KOPT-K1 (cell line): ENCODE results near the gene ITGB2.

Experiments
- H3K27ac ChIP-seq: fragments of 200-600 bp; sonication (generic); 2 replicates; pipeline ENCODE4 v1.5.1; 2016; ENCODE audit warnings: antibody characterized with exemption, mild to moderate bottlenecking, low read depth, low read length; ENCODE audit not compliant: poor library complexity, severe bottlenecking
- H3K36me3 ChIP-seq: fragments of 200-600 bp; sonication (generic); 2 replicates; pipeline ENCODE4 v1.5.1; 2017; ENCODE audit warnings: antibody characterized with exemption, mild to moderate bottlenecking, low read length, moderate library complexity; ENCODE audit not compliant: insufficient read depth
- H3K9me3 ChIP-seq: fragments of 200-600 bp; sonication (generic); 2 replicates; pipeline ENCODE4 v1.5.1; 2017; ENCODE audit warnings: antibody characterized with exemption, low read length, mild to moderate bottlenecking; ENCODE audit not compliant: insufficient read depth, poor library complexity, severe bottlenecking

The ITGB2 gene

GRCh38 chr21:44907225-44907965, 13.3 kb downstream of the ITGB2 start:
- Histone ChIP-seq H3K36me3 (peaks cover 74% of the 10 kb centered on the region), H3K27ac (no peak overlapping the region), H3K9me3 (peaks cover 4% of the 10 kb centered on the region)

GRCh38 chr21:44905728-44906090, 15.0 kb downstream of the ITGB2 start:
- Histone ChIP-seq H3K9me3 (peaks cover 6% of the 10 kb centered on the region), H3K36me3 (peaks cover 91% of the 10 kb centered on the region), H3K27ac (no peak overlapping the region)

GRCh38 chr21:44905016-44905727, 15.5 kb downstream of the ITGB2 start:
- H3K9me3 ChIP-seq: peaks cover 6% of the 10 kb centered on the region
- no peak overlapping the region for H3K27ac ChIP-seq
- peaks cover 92% of the 10 kb centered on the region for H3K36me3 ChIP-seq

- H3K9me3 ChIP-seq: peaks cover 6% of the 10 kb centered on the region
These were observed 16.4 kb downstream of the ITGB2 start for GRCh38 chr21:44904141-44904923.

GRCh38 chr21:44903689-44904088, 17.0 kb downstream of the ITGB2 start:
- H3K36me3 ChIP-seq: peaks cover 92% of the 10 kb centered on the region
- peaks cover 6% of the 10 kb centered on the region for H3K9me3 ChIP-seq
- H3K27ac ChIP-seq: no peak overlapping the region

More at GRCh38 chr21:44904141-44904923, 16.4 kb downstream of the ITGB2 start:
- no peak overlapping the region for H3K27ac ChIP-seq
- H3K36me3 ChIP-seq: peaks cover 92% of the 10 kb centered on the region

- Histone ChIP-seq H3K9me3 (peaks cover 6% of the 10 kb centered on the region), H3K36me3 (peaks cover 94% of the 10 kb centered on the region), H3K27ac (no peak overlapping the region)
These were observed 17.5 kb downstream of the ITGB2 start for GRCh38 chr21:44903050-44903685.

- Histone ChIP-seq H3K27ac (no peak overlapping the region), H3K36me3 (peaks cover 100% of the 10 kb centered on the region), H3K9me3 (peaks cover 6% of the 10 kb centered on the region)
These were observed 18.2 kb downstream of the ITGB2 start for GRCh38 chr21:44902268-44903049.

GRCh38 chr21:44901391-44902074, 19.2 kb downstream of the ITGB2 start:
- H3K9me3 ChIP-seq: peaks cover 6% of the 10 kb centered on the region
- H3K36me3 ChIP-seq: peaks cover 100% of the 10 kb centered on the region
- no peak overlapping the region for H3K27ac ChIP-seq

GRCh38 chr21:44900559-44901251, 20.0 kb downstream of the ITGB2 start:
- peaks cover 6% of the 10 kb centered on the region for H3K9me3 ChIP-seq
- no peak overlapping the region for H3K27ac ChIP-seq
- peaks cover 96% of the 10 kb centered on the region for H3K36me3 ChIP-seq

GRCh38 chr21:44899768-44900558, 20.7 kb downstream of the ITGB2 start:
- Histone ChIP-seq H3K27ac (no peak overlapping the region), H3K36me3 (peaks cover 92% of the 10 kb centered on the region)

GRCh38 chr21:44898851-44899767, 21.6 kb downstream of the ITGB2 start:
- H3K27ac ChIP-seq: no peak overlapping the region
- H3K36me3 ChIP-seq: peaks cover 89% of the 10 kb centered on the region
- H3K9me3 ChIP-seq: peaks cover 6% of the 10 kb centered on the region

More at GRCh38 chr21:44899768-44900558, 20.7 kb downstream of the ITGB2 start:
- H3K9me3 ChIP-seq: peaks cover 6% of the 10 kb centered on the region

GRCh38 chr21:44898011-44898488, 22.6 kb downstream of the ITGB2 start:
- H3K36me3 ChIP-seq: peaks cover 78% of the 10 kb centered on the region
- H3K9me3 ChIP-seq: peaks cover 6% of the 10 kb centered on the region
- no peak overlapping the region for H3K27ac ChIP-seq
